Measurements from ENCODE around the gene PTTG1IP.
A peak's percentile ranks its signal among the peaks of the same experiment; 100 is the strongest.

Gene PTTG1IP

GRCh38 chr21:44846485-44847260 lies 26.8 kb downstream of the PTTG1IP start:
- CTCF ChIA-PET = interaction anchor here (0.9 to 1.3 kb wide), 7 partner anchors 9 to 292 kb away, joined by 3 to 4 read pairs (median 3); no protein-coding TSS in a partner anchor
- TF ChIP-seq CTCF (IDR thresholded peaks at IDR 0.05; ENCODE audit: control extremely low read depth, extremely low read depth, low read depth, missing control alignments) = no peak
- POLR2A ChIA-PET = no interaction called here
- DNase-seq (ENCODE audit: extremely low spot score) = peak; percentile 45

GRCh38 chr21:44846224-44846484 lies 27.3 kb downstream of the PTTG1IP start:
- no peak for DNase-seq (ENCODE audit: extremely low spot score)
- CTCF ChIA-PET = interaction anchor here (0.7 to 1.3 kb wide), 8 partner anchors 9 to 292 kb away, joined by 3 to 4 read pairs (median 3); no protein-coding TSS in a partner anchor
- POLR2A ChIA-PET = no interaction called here
- TF ChIP-seq CTCF (IDR thresholded peaks at IDR 0.05; ENCODE audit: control extremely low read depth, extremely low read depth, low read depth, missing control alignments) = no peak

- DNase-seq (ENCODE audit: extremely low spot score) = peak; percentile 80
- CTCF ChIA-PET = interaction anchor here (0.7 to 1.3 kb wide), 9 partner anchors 10 to 293 kb away, joined by 3 to 4 read pairs (median 3); no protein-coding TSS in a partner anchor
- POLR2A ChIA-PET = no interaction called here
Observed at GRCh38 chr21:44845418-44846223, 27.9 kb downstream of the PTTG1IP start.

GRCh38 chr21:44844256-44844655 lies 29.2 kb downstream of the PTTG1IP start:
- DNase-seq (ENCODE audit: extremely low spot score) = no peak
- POLR2A ChIA-PET = no interaction called here
- TF ChIP-seq CTCF (IDR thresholded peaks at IDR 0.05; ENCODE audit: control extremely low read depth, extremely low read depth, low read depth, missing control alignments) = no peak
- CTCF ChIA-PET = interaction anchor here (1.3 kb wide), 1 partner anchor 14 kb away, joined by 3 read pairs; no protein-coding TSS in a partner anchor

More at GRCh38 chr21:44845418-44846223, 27.9 kb downstream of the PTTG1IP start:
- TF ChIP-seq CTCF (IDR thresholded peaks at IDR 0.05; ENCODE audit: control extremely low read depth, extremely low read depth, low read depth, missing control alignments) = peak; percentile 48

GRCh38 chr21:44842721-44843445 lies 30.6 kb downstream of the PTTG1IP start:
- ChIA-PET CTCF (no interaction called here), POLR2A (no interaction called here)
- DNase-seq (ENCODE audit: extremely low spot score) = no peak
- TF ChIP-seq CTCF (IDR thresholded peaks at IDR 0.05; ENCODE audit: control extremely low read depth, extremely low read depth, low read depth, missing control alignments) = no peak

- ChIA-PET CTCF (no interaction called here), POLR2A (no interaction called here)
- DNase-seq (ENCODE audit: extremely low spot score) = no peak
- TF ChIP-seq CTCF (IDR thresholded peaks at IDR 0.05; ENCODE audit: control extremely low read depth, extremely low read depth, low read depth, missing control alignments) = no peak
Observed at GRCh38 chr21:44842087-44842486, 31.4 kb downstream of the PTTG1IP start.
